Measurements from ENCODE around the gene CBX4. TPM values are rescaled to one million over a fixed set of nuclear protein-coding genes. Genes with fewer than 3 reads are reported as not detected.

The CBX4 gene
- total RNA-seq, 1 donor from 2014 or later: 5.2 TPM

- Histone ChIP-seq H3K27ac (ENCODE audit: low read depth, low read length) (no peak overlapping the region), H3K27me3 (ENCODE audit: control insufficient read depth in 3 of 3, insufficient read depth in 3 of 3, low read length in 3 of 3) (peaks cover 76 to 86% (median 85%) of the 10 kb centered on the region in 3 donors), H3K4me1 (ENCODE audit: control insufficient read depth in 3 of 3, insufficient read depth in 3 of 3, low read length in 3 of 3) (peaks cover 16 to 32% (median 24%) of the 10 kb centered on the region in 3 donors), H3K9ac (ENCODE audit: low read depth in 1 of 3, low read length in 3 of 3) (no peak overlapping the region), H3K4me3 (ENCODE audit: low read length in 3 of 3) (no peak overlapping the region), H3K9me3 (ENCODE audit: control insufficient read depth in 3 of 3, low read length in 3 of 3) (no peaks in the 10 kb centered on the region), H3K36me3 (ENCODE audit: control insufficient read depth in 3 of 3, insufficient read depth in 3 of 3, low read length in 3 of 3) (no peaks in the 10 kb centered on the region)
These were observed 24.9 kb downstream of the CBX4 start for GRCh38 chr17:79814127-79814973.

GRCh38 chr17:79813297-79814126, 25.7 kb downstream of the CBX4 start:
- Histone ChIP-seq H3K9me3 (ENCODE audit: control insufficient read depth in 3 of 3, low read length in 3 of 3) (no peaks in the 10 kb centered on the region), H3K9ac (ENCODE audit: low read depth in 1 of 3, low read length in 3 of 3) (no peak overlapping the region), H3K27ac (ENCODE audit: low read depth, low read length) (no peak overlapping the region), H3K4me1 (ENCODE audit: control insufficient read depth in 3 of 3, insufficient read depth in 3 of 3, low read length in 3 of 3) (peaks cover 16 to 36% (median 24%) of the 10 kb centered on the region in 3 donors), H3K36me3 (ENCODE audit: control insufficient read depth in 3 of 3, insufficient read depth in 3 of 3, low read length in 3 of 3) (no peaks in the 10 kb centered on the region), H3K27me3 (ENCODE audit: control insufficient read depth in 3 of 3, insufficient read depth in 3 of 3, low read length in 3 of 3) (peaks cover 82 to 90% (median 86%) of the 10 kb centered on the region in 3 donors), H3K4me3 (ENCODE audit: low read length in 3 of 3) (no peak overlapping the region)

DNA sequence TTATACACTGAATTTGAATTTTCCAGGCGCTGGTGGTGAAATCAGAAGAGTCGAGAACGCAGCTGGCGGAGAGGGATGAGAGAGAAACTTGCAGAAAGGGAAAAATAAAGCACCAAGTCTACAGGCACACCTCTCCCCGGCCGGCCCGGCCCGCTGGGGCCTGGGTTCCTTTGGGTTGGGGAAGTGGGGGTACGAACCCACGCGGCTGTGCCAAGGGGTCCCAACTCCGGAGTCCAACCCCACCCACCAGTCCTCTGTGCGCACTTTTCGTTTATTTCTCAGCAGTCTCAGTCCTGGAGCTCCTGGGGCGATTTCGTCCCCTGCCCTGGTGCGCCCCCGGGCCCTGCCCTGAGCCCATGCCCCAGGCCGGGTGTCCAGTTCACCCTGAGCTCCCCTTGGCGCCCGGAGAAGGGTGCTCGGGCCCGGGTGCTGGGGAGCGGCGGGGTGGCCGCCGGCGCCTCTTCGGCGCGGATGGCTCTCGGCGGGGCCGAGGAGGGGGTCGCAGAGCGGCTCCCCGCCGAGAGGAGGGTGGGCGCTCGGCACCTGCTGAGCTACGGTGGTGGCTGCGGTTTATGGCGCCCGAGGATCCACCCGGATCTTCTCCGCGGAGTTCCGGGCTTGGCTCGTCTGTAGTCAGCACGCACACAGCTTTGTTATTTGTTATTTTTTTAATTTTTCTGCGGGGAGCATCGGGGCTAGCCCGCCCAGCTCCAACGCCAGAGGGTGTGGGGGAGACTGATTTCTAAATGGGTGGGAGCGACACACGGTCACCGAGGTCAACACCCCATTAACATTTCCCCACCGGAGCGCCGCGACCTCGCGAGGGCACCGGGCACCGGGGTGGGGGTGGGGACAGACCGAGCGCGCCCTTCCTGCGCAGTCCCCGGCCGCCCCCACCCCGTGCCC, 26.6 kb downstream of the CBX4 start:
- peaks cover 82 to 93% (median 86%) of the 10 kb centered on the region in 3 donors for H3K27me3 ChIP-seq (ENCODE audit: control insufficient read depth in 3 of 3, insufficient read depth in 3 of 3, low read length in 3 of 3)
- no peak overlapping the region for H3K9ac ChIP-seq (ENCODE audit: low read depth in 1 of 3, low read length in 3 of 3)
- peaks cover 16 to 36% (median 24%) of the 10 kb centered on the region in 3 donors for H3K4me1 ChIP-seq (ENCODE audit: control insufficient read depth in 3 of 3, insufficient read depth in 3 of 3, low read length in 3 of 3)
- H3K27ac ChIP-seq (ENCODE audit: low read depth, low read length): no peak overlapping the region
- H3K36me3 ChIP-seq (ENCODE audit: control insufficient read depth in 3 of 3, insufficient read depth in 3 of 3, low read length in 3 of 3): no peaks in the 10 kb centered on the region
- no peaks in the 10 kb centered on the region for H3K9me3 ChIP-seq (ENCODE audit: control insufficient read depth in 3 of 3, low read length in 3 of 3)
- no peak overlapping the region for H3K4me3 ChIP-seq (ENCODE audit: low read length in 3 of 3)

DNA sequence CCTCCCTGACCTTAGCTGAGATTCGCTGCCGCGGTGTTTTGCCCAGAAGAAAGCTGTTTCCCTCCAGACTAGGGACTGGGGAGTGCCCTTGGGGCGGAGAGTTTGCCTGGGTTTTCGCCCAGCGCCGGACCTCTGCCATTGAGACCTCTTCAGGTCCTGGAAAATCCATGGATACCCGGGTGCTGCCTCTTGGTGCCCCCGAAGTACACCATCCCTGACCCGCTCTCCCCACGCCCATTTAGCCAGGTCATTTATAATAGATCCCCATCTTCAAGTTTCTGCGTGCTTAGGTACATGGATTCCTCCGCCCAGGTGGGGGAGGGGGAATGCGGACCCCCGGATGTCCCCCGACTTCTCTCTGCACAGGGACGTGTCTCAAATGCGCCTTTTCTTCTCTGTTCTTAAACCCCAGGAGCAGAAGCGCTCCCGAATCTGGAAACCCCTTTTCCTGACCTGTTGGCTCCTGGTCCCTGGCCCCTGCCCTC, 27.3 kb downstream of the CBX4 start:
- H3K9ac ChIP-seq (ENCODE audit: low read depth in 1 of 3, low read length in 3 of 3): no peak overlapping the region
- H3K36me3 ChIP-seq (ENCODE audit: control insufficient read depth in 3 of 3, insufficient read depth in 3 of 3, low read length in 3 of 3): no peaks in the 10 kb centered on the region
- peak overlapping the region in 1 of 3 donors; percentile 13 for H3K4me3 ChIP-seq (ENCODE audit: low read length in 3 of 3)
- no peak overlapping the region for H3K27ac ChIP-seq (ENCODE audit: low read depth, low read length)
- peaks cover 82 to 94% (median 86%) of the 10 kb centered on the region in 3 donors for H3K27me3 ChIP-seq (ENCODE audit: control insufficient read depth in 3 of 3, insufficient read depth in 3 of 3, low read length in 3 of 3)
- no peaks in the 10 kb centered on the region for H3K9me3 ChIP-seq (ENCODE audit: control insufficient read depth in 3 of 3, low read length in 3 of 3)
- peaks cover 16 to 36% (median 24%) of the 10 kb centered on the region in 3 donors for H3K4me1 ChIP-seq (ENCODE audit: control insufficient read depth in 3 of 3, insufficient read depth in 3 of 3, low read length in 3 of 3)

DNA sequence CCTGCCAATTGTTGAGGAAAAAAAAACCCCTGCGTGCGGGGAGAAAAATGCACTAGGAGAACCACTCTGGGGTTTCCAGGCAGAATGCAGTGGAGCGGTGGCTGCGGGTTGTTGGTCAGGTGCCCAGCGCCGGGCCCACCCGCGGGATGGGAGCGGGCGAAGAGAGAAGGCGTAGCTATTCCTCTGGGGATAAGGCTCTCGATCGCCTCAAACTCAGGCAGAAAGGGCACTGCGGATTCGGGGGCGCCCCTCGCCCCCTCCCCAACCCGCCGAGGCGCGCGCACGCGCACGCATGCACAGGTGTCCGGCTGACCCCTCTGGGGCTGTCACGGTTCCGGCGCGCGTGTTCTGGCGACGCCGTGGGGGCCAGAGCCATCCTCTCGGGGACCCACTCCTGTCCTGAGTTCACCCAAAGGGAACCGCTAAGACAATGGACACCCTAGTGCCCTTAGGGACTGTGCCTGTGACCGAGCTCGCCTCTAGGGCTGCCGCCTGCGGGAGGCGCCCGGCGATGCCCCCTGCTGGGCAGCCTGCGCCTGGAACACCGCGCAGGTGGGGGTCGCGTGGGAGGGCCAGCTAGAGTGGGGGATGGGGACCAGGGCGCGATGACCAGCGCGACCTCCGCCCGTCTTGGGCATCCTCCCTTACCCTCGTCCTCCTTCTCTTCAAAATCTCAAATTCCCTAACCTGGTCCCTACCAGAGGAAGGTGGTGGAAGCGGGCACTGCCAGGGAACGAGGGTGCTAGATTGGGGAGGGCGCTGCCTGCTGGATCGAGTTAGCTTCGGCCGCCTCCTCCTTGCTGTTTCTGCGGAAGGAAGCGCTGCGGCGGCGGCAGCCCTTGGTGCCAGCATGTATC, 28.0 kb downstream of the CBX4 start:
- no peaks in the 10 kb centered on the region for H3K36me3 ChIP-seq (ENCODE audit: control insufficient read depth in 3 of 3, insufficient read depth in 3 of 3, low read length in 3 of 3)
- H3K27ac ChIP-seq (ENCODE audit: low read depth, low read length): no peak overlapping the region
- H3K9me3 ChIP-seq (ENCODE audit: control insufficient read depth in 3 of 3, low read length in 3 of 3): no peaks in the 10 kb centered on the region
- H3K27me3 ChIP-seq (ENCODE audit: control insufficient read depth in 3 of 3, insufficient read depth in 3 of 3, low read length in 3 of 3): peaks cover 82 to 94% (median 86%) of the 10 kb centered on the region in 3 donors
- peak overlapping the region in 1 of 3 donors; percentile 13 for H3K4me3 ChIP-seq (ENCODE audit: low read length in 3 of 3)
- H3K4me1 ChIP-seq (ENCODE audit: control insufficient read depth in 3 of 3, insufficient read depth in 3 of 3, low read length in 3 of 3): peaks cover 16 to 36% (median 24%) of the 10 kb centered on the region in 3 donors
- H3K9ac ChIP-seq (ENCODE audit: low read depth in 1 of 3, low read length in 3 of 3): no peak overlapping the region

DNA sequence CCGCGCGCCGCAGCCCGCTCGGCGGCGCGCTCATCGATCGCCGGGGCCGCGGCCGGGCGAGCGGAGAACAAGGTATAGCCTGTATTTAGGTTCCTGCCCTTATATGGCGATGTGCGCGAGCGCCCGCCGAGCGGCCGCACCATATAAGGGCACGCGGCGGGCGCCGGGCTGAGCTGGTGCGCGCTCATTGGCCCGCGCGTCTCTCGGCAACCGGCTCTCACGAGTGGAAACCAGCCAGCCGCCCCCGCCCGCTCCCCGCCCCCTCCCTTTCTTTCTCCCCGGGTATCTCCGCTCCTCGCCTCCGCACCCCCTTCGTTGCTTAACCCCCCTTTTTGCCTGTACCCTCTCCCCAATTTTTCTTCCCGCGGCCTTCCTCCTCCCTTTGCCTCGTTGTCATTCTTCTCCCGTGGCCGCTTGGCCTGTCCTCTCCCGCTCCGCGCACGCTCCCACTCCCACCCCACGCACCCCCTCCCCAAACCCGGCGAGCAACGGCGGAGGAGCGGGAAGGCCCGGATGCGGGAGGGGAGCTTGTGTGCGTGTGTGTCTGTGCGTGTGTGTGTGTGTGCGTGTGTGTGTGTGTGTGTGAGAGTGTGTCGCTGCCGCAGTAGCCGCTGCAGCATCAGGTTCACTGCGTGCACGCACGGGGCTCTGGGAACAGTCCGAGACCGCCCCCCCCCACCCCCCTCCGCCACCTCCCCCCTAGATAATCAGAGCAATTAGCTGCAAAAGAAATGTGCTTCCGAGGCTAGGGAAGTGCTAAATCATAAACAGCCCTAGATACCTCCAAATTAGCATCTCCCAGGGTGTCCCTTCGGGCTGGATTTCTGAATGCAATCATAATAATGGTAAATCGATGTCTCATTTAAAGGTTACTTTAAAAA, 28.9 kb downstream of the CBX4 start:
- Histone ChIP-seq H3K9me3 (ENCODE audit: control insufficient read depth in 3 of 3, low read length in 3 of 3) (no peaks in the 10 kb centered on the region), H3K4me1 (ENCODE audit: control insufficient read depth in 3 of 3, insufficient read depth in 3 of 3, low read length in 3 of 3) (peaks cover 16 to 34% (median 24%) of the 10 kb centered on the region in 3 donors), H3K4me3 (ENCODE audit: low read length in 3 of 3) (no peak overlapping the region), H3K36me3 (ENCODE audit: control insufficient read depth in 3 of 3, insufficient read depth in 3 of 3, low read length in 3 of 3) (no peaks in the 10 kb centered on the region), H3K27me3 (ENCODE audit: control insufficient read depth in 3 of 3, insufficient read depth in 3 of 3, low read length in 3 of 3) (peaks cover 82 to 94% (median 87%) of the 10 kb centered on the region in 3 donors), H3K9ac (ENCODE audit: low read depth in 1 of 3, low read length in 3 of 3) (no peak overlapping the region), H3K27ac (ENCODE audit: low read depth, low read length) (no peak overlapping the region)

GRCh38 chr17:79809530-79810129, 29.6 kb downstream of the CBX4 start:
- Histone ChIP-seq H3K4me1 (ENCODE audit: control insufficient read depth in 3 of 3, insufficient read depth in 3 of 3, low read length in 3 of 3) (peaks cover 10 to 31% (median 22%) of the 10 kb centered on the region in 3 donors), H3K4me3 (ENCODE audit: low read length in 3 of 3) (no peak overlapping the region), H3K9ac (ENCODE audit: low read depth in 1 of 3, low read length in 3 of 3) (no peak overlapping the region), H3K36me3 (ENCODE audit: control insufficient read depth in 3 of 3, insufficient read depth in 3 of 3, low read length in 3 of 3) (no peaks in the 10 kb centered on the region), H3K9me3 (ENCODE audit: control insufficient read depth in 3 of 3, low read length in 3 of 3) (no peaks in the 10 kb centered on the region), H3K27me3 (ENCODE audit: control insufficient read depth in 3 of 3, insufficient read depth in 3 of 3, low read length in 3 of 3) (peaks cover 83 to 94% (median 87%) of the 10 kb centered on the region in 3 donors), H3K27ac (ENCODE audit: low read depth, low read length) (no peak overlapping the region)

All from skeletal muscle tissue (tissue), 4 donors.